Left lung (tissue), 10 donors: ENCODE measurements around the gene ZAR1L. TPM values are rescaled to one million over a fixed set of nuclear protein-coding genes. Genes with fewer than 3 reads are reported as not detected.
A peak's percentile ranks its signal among the peaks of the same experiment; 100 is the strongest.

Experiments
- ATAC-seq: fragments of 200-7000 bp; cut with Tn5 transposase; one replicate; pipeline ENCODE4 v1.9.1; 2020; ENCODE audit warnings: moderate library complexity
- DNase-seq, 4 donors: peaks; one replicate each; pipeline ENCODE4 v3.0.0-alpha.2; 2013 to 2020
- H3K27ac ChIP-seq, 2 donors: fragments of 200-600 bp; sonication (generic) in 1 of 2; one replicate each; pipeline versions ENCODE4 v1.5.0 to v1.8.0; 2020 to 2021
- H3K27me3 ChIP-seq, 2 donors: fragments of 200-600 bp; sonication (generic) in 1 of 2; one replicate each; pipeline versions ENCODE4 v1.5.0 to v1.8.0; 2020 to 2021
- H3K36me3 ChIP-seq, 2 donors: fragments of 200-600 bp; sonication (generic) in 1 of 2; one replicate each; pipeline versions ENCODE4 v1.5.0 to v1.8.0; 2020 to 2021
- H3K4me1 ChIP-seq, 2 donors: fragments of 200-600 bp; one replicate each; pipeline ENCODE4 v1.8.0; 2021
- H3K4me3 ChIP-seq, 2 donors: fragments of 200-600 bp; sonication (generic) in 1 of 2; one replicate each; pipeline versions ENCODE4 v1.5.0 to v1.8.0; 2020 to 2021; ENCODE audit warnings: mild to moderate bottlenecking in 1 of 2
- H3K9me3 ChIP-seq, 2 donors: fragments of 200-600 bp; sonication (generic) in 1 of 2; one replicate each; pipeline versions ENCODE4 v1.5.0 to v1.8.0; 2020 to 2021
- intact Hi-C, 2 donors: fragments of 100-400 bp; cut with DNase I; formaldehyde crosslinking; loops; one replicate each; pipeline versions ENCODE4 v1.11.2 to v1.14.2; 2022
- polyA plus RNA-seq, 6 donors: library from polyadenylated mRNA; unstranded; fragments of 120-200 nt; gene quantifications; one replicate each; pipeline ENCODE4 v1.2.1, GENCODE V29; 2013; ENCODE audit not compliant: insufficient read length in 6 of 6
- total RNA-seq, 2 donors: library from RNA; stranded (reverse); fragmentation: NEBNext Ultra II Directional; extraction: Animal tissue kit (Norgen Biotek cat#: 25700); gene quantifications; one replicate each; pipeline ENCODE4 v1.2.1, GENCODE V29; 2021
- TF ChIP-seq, protein P1 (sequence below), 2 donors: fragments of 200-600 bp; sonication (generic) in 1 of 2; IDR thresholded peaks; one replicate each; pipeline versions ENCODE4 v1.5.0 to v1.8.0; 2021; ENCODE audit warnings: antibody characterized with exemption in 2 of 2
- donor health status: DM: no; HTN: yes; CAD: no.
- donor health status: DM: no; HTN: no; CAD: no.

Gene ZAR1L
- total and polyA plus RNA-seq, 8 donors: not detected

DNA sequence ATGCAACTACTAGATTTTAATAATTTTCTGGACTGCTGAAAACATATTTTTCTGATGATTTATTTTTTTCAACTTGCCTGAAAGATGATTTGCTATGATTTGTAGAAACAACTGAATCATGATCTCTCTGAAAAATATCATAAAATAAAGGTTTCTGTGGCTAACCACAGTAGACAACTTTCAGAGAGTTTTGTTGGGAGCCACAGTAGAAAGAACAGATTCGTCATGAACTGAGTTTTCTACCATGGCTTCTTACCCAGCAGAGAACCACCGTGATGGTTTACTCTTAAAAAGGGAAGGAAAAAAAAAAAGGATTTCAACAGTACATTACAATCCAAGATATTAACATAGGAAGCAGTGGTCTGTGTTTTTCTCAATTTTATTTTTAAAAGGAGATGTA lies 18.0 kb downstream of the ZAR1L start:
- no peaks in the 10 kb centered on the region for H3K9me3 ChIP-seq
- H3K27me3 ChIP-seq: no peaks in the 10 kb centered on the region
- no peak overlapping the region for H3K4me3 ChIP-seq
- DNase-seq (no peak), ATAC-seq (no peak)
- H3K36me3 ChIP-seq: peaks cover 0 to 24% of the 10 kb centered on the region in 2 donors
- H3K4me1 ChIP-seq: no peaks in the 10 kb centered on the region
- intact Hi-C loops: no loop called here
- H3K27ac ChIP-seq: no peak overlapping the region
- TF ChIP-seq, protein P1, sequence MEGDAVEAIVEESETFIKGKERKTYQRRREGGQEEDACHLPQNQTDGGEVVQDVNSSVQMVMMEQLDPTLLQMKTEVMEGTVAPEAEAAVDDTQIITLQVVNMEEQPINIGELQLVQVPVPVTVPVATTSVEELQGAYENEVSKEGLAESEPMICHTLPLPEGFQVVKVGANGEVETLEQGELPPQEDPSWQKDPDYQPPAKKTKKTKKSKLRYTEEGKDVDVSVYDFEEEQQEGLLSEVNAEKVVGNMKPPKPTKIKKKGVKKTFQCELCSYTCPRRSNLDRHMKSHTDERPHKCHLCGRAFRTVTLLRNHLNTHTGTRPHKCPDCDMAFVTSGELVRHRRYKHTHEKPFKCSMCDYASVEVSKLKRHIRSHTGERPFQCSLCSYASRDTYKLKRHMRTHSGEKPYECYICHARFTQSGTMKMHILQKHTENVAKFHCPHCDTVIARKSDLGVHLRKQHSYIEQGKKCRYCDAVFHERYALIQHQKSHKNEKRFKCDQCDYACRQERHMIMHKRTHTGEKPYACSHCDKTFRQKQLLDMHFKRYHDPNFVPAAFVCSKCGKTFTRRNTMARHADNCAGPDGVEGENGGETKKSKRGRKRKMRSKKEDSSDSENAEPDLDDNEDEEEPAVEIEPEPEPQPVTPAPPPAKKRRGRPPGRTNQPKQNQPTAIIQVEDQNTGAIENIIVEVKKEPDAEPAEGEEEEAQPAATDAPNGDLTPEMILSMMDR (IDR thresholded peaks at IDR 0.05): no peak

DNA sequence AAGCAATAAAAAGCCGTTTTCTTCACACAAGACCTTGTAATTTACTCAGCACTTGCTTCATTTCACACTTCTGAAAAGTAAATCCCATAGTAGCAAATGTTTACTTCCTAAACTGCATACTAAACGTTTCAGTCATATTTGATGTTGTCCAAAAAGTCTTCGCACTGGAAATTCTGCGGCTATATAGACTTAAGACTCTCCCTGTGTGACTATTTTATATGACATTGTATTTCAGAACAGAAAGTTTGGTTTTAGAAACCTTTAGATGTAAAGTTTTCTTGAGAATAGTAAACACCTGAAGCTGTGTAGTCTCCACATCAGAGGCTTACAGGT lies 29.6 kb downstream of the ZAR1L start:
- H3K27me3 ChIP-seq: no peaks in the 10 kb centered on the region
- peaks cover 5 to 6% of the 10 kb centered on the region in 2 donors for H3K4me1 ChIP-seq
- H3K36me3 ChIP-seq: peaks cover 0 to 23% of the 10 kb centered on the region in 2 donors
- no peaks in the 10 kb centered on the region for H3K9me3 ChIP-seq
- DNase-seq (no peak), ATAC-seq (no peak)
- H3K27ac ChIP-seq: no peak overlapping the region
- no peak overlapping the region for H3K4me3 ChIP-seq
- intact Hi-C loops: no loop called here
- TF ChIP-seq, protein P1 (IDR thresholded peaks at IDR 0.05): no peak

DNA sequence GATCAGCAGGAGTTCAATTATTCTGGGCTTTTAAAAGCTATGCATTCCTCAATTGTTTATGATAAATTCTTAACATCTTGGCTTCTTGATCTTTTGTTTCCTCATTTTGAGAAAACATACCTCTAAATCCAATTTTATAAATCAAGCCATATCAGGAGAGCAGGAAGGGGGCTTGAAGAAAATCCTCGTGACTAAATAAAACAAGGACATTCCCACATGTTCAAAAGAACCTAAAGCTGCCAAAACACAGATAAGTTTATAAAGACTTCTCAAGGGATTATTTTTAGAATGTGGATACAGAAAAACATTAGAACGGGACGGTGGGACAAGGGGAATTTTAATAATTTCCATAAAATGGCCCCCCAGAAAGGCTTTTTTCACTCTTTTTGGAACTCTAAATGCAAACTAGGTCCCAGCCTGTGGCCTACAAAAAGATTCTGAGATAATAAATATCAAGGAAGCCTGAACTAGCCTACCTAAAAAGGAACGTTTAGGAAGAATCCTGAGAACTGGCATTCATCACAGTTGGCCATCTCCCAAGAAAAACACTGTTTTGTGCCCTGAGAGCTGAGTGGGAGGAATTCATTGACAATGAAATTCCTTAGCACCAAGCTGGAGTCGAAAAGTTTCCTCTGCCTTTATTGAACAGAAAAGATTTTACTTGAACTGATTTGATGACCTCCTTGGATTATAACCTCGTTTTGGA lies 30.1 kb downstream of the ZAR1L start:
- Histone ChIP-seq H3K27ac (peak overlapping the region; percentile 15 to 30), H3K36me3 (peaks cover 0 to 25% of the 10 kb centered on the region in 2 donors), H3K9me3 (no peaks in the 10 kb centered on the region), H3K4me1 (peaks cover 5 to 6% of the 10 kb centered on the region in 2 donors), H3K27me3 (no peaks in the 10 kb centered on the region), H3K4me3 (no peak overlapping the region)
- DNase-seq: peak in 1 of 4 donors; percentile 26
- TF ChIP-seq, protein P1 (IDR thresholded peaks at IDR 0.05): no peak
- intact Hi-C loops: no loop called here
- peak; percentile 78 for ATAC-seq

DNA sequence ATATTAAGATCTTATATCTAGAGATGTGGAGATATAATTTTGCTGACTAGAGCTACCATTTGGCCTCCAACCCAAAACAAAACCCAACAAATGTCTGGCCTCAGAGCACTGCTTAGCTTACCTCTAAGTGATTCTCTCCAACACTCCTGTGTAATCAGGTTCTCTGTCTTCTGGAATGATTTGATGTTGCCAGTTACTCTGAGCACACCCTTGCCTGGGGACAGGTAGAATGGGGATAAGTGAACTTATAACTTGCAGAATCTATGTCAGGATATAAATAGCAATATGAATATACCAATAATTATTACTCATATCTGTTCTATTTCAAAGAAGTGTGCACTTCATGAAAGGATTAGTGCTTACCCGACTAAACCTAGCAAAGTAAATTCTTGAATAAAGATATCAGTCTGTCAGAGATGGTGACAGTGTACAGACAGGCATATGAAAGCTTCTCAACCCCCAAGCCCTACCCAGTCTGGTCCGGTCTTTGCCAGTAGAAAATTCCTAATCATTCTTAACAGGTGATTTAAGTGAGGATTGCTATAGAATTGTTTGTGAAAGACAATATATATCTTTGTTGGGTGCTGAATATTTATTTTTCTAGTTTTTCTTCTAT lies 33.0 kb downstream of the ZAR1L start:
- TF ChIP-seq, protein P1 (IDR thresholded peaks at IDR 0.05): no peak

DNA sequence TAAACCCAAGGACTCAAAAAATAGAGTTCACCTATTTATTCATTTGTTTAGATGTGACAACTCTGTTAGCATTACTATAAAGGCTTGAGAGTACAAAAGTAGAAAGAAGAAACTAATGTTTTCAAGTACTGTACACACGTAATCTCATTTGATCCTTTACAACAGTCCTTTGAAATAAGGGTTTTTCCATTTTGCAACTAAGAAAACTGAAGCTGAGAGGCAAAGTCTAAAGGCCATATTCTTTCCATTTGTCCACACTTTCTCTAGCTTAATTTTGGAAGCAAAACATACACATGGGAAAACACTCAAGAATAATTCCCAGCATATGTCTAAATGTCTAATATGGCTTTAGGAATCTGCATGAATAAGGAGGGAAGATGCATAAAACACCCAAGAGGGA lies 34.1 kb downstream of the ZAR1L start:
- H3K4me3 ChIP-seq: no peak overlapping the region
- H3K9me3 ChIP-seq: no peaks in the 10 kb centered on the region
- TF ChIP-seq, protein P1 (IDR thresholded peaks at IDR 0.05): no peak
- DNase-seq: no peak
- no peak overlapping the region for H3K27ac ChIP-seq
- peaks cover 0 to 56% of the 10 kb centered on the region in 2 donors for H3K36me3 ChIP-seq
- intact Hi-C loops: no loop called here
- ATAC-seq: no peak
- no peaks in the 10 kb centered on the region for H3K27me3 ChIP-seq
- peaks cover 5 to 6% of the 10 kb centered on the region in 2 donors for H3K4me1 ChIP-seq

More for the DNA sequence above, 33.0 kb downstream of the ZAR1L start:
- DNase-seq (no peak), ATAC-seq (no peak)
- no peaks in the 10 kb centered on the region for H3K9me3 ChIP-seq
- peaks cover 0 to 45% of the 10 kb centered on the region in 2 donors for H3K36me3 ChIP-seq
- no peaks in the 10 kb centered on the region for H3K27me3 ChIP-seq
- H3K4me3 ChIP-seq: no peak overlapping the region
- H3K27ac ChIP-seq: no peak overlapping the region
- H3K4me1 ChIP-seq: peaks cover 5 to 6% of the 10 kb centered on the region in 2 donors
- intact Hi-C loops: no loop called here
